A673 (cell line): ENCODE data around the gene PDLIM4.

Experiments used
- CTCF ChIP-seq: fragments of 300-800, 200-600 bp; sonication (generic); conservative IDR thresholded peaks from 2 replicates; pipeline ENCODE4 v1.5.1; 2017; ENCODE audit warnings: low read depth, mild to moderate bottlenecking, antibody characterized with exemption, low read length, moderate library complexity, mixed read lengths
- EZH2 ChIP-seq: fragments of 200-600 bp; sonication (generic); IDR thresholded peaks from 2 replicates; pipeline ENCODE4 v1.6.1; 2017; ENCODE audit warnings: borderline replicate concordance, low read depth, mild to moderate bottlenecking, mixed read lengths, antibody characterized with exemption, low read length; ENCODE audit not compliant: poor library complexity, severe bottlenecking

- TF ChIP-seq CTCF (no peak), EZH2 (no peak)
Measured at GRCh38 chr5:132281856-132282614, 24.5 kb downstream of the PDLIM4 start.
